Measurements from ENCODE around the gene EIPR1. TPM values are rescaled to one million over a fixed set of nuclear protein-coding genes. Genes with fewer than 3 reads are reported as not detected.

The EIPR1 gene
- polyA plus RNA-seq, 1 donor from 2014 or later, result 138 TPM

GRCh38 chr2:3169106-3169870 lies 208.3 kb downstream of the EIPR1 start:
- no peaks in the 10 kb centered on the region for H3K36me3 ChIP-seq (ENCODE audit: insufficient read depth, low read length)
- H2AFZ ChIP-seq (ENCODE audit: low read depth, low read length), result no peak overlapping the region
- H3K4me3 ChIP-seq (ENCODE audit: low read length), result no peak overlapping the region
- no peaks in the 10 kb centered on the region for H3K79me2 ChIP-seq (replicated peaks; ENCODE audit: insufficient read depth, low read length)
- H3F3A ChIP-seq (ENCODE audit: insufficient read depth, low read length, poor library complexity, severe bottlenecking), result no peaks in the 10 kb centered on the region
- no peak overlapping the region for H3K27ac ChIP-seq (ENCODE audit: low read length)
- H3K4me2 ChIP-seq (ENCODE audit: low read length), result no peak overlapping the region
- H3K9me3 ChIP-seq (ENCODE audit: low read length), result no peaks in the 10 kb centered on the region
- no peak for TF ChIP-seq REST (IDR thresholded peaks at IDR 0.05; ENCODE audit: borderline replicate concordance)
- no peak for TF ChIP-seq POLR2AphosphoS5 (IDR thresholded peaks at IDR 0.05)
- TF ChIP-seq TAF1 (IDR thresholded peaks at IDR 0.05; ENCODE audit: low read depth), result no peak
- no peak for TF ChIP-seq EP300 (conservative IDR thresholded peaks at IDR 0.05; ENCODE audit: poor library complexity, severe bottlenecking)
- no peak for TF ChIP-seq CTCF (IDR thresholded peaks at IDR 0.05; ENCODE audit: poor library complexity, severe bottlenecking)
- no peak for TF ChIP-seq MXI1 (conservative IDR thresholded peaks at IDR 0.05; ENCODE audit: poor library complexity, severe bottlenecking)
- TF ChIP-seq SMC3 (conservative IDR thresholded peaks at IDR 0.05; ENCODE audit: poor library complexity), result no peak
- no peak for TF ChIP-seq RAD21 (conservative IDR thresholded peaks at IDR 0.05)
- no peak for TF ChIP-seq EZH2 (IDR thresholded peaks at IDR 0.05; ENCODE audit: borderline replicate concordance, insufficient read depth, low read length, poor library complexity, severe bottlenecking)
- no peaks in the 10 kb centered on the region for H3K9me2 ChIP-seq (ENCODE audit: insufficient read depth, low read length)
- no peaks in the 10 kb centered on the region for H4K20me1 ChIP-seq (ENCODE audit: insufficient read depth)
- no peaks in the 10 kb centered on the region for H3K27me3 ChIP-seq (ENCODE audit: insufficient read depth, low read depth, low read length)
- H3K9ac ChIP-seq (ENCODE audit: low read length), result no peak overlapping the region

- Histone ChIP-seq H3K4me3 (ENCODE audit: low read length) (no peak overlapping the region), H3K9me3 (ENCODE audit: low read length) (no peaks in the 10 kb centered on the region), H3K9ac (ENCODE audit: low read length) (no peak overlapping the region), H3K27me3 (ENCODE audit: insufficient read depth, low read depth, low read length) (no peaks in the 10 kb centered on the region), H3K4me2 (ENCODE audit: low read length) (no peak overlapping the region), H3K9me2 (ENCODE audit: insufficient read depth, low read length) (no peaks in the 10 kb centered on the region), H3K27ac (ENCODE audit: low read length) (no peak overlapping the region), H3F3A (ENCODE audit: insufficient read depth, low read length, poor library complexity, severe bottlenecking) (no peaks in the 10 kb centered on the region), H3K79me2 (replicated peaks; ENCODE audit: insufficient read depth, low read length) (no peaks in the 10 kb centered on the region), H3K36me3 (ENCODE audit: insufficient read depth, low read length) (no peaks in the 10 kb centered on the region), H2AFZ (ENCODE audit: low read depth, low read length) (no peak overlapping the region), H4K20me1 (ENCODE audit: insufficient read depth) (no peaks in the 10 kb centered on the region)
- no peak for TF ChIP-seq SMC3 (conservative IDR thresholded peaks at IDR 0.05; ENCODE audit: poor library complexity)
- TF ChIP-seq POLR2AphosphoS5 (IDR thresholded peaks at IDR 0.05), result no peak
- no peak for TF ChIP-seq REST (IDR thresholded peaks at IDR 0.05; ENCODE audit: borderline replicate concordance)
- TF ChIP-seq EP300 (conservative IDR thresholded peaks at IDR 0.05; ENCODE audit: poor library complexity, severe bottlenecking), result no peak
- TF ChIP-seq TAF1 (IDR thresholded peaks at IDR 0.05; ENCODE audit: low read depth), result no peak
- TF ChIP-seq CTCF (IDR thresholded peaks at IDR 0.05; ENCODE audit: poor library complexity, severe bottlenecking), result no peak
- TF ChIP-seq EZH2 (IDR thresholded peaks at IDR 0.05; ENCODE audit: borderline replicate concordance, insufficient read depth, low read length, poor library complexity, severe bottlenecking), result no peak
- no peak for TF ChIP-seq RAD21 (conservative IDR thresholded peaks at IDR 0.05)
- no peak for TF ChIP-seq MXI1 (conservative IDR thresholded peaks at IDR 0.05; ENCODE audit: poor library complexity, severe bottlenecking)
Measured at GRCh38 chr2:3168230-3168891, 209.3 kb downstream of the EIPR1 start.

Data from neural cell (in vitro differentiated cells).